Measurements from ENCODE around the gene PLA2G5.
"Not testable (repeated sequence)": the region's sequence is repeated elsewhere in the genome, so short reads cannot be mapped to it uniquely, and the experiment has no call there.

Gene PLA2G5, protein sequence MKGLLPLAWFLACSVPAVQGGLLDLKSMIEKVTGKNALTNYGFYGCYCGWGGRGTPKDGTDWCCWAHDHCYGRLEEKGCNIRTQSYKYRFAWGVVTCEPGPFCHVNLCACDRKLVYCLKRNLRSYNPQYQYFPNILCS

DNA sequence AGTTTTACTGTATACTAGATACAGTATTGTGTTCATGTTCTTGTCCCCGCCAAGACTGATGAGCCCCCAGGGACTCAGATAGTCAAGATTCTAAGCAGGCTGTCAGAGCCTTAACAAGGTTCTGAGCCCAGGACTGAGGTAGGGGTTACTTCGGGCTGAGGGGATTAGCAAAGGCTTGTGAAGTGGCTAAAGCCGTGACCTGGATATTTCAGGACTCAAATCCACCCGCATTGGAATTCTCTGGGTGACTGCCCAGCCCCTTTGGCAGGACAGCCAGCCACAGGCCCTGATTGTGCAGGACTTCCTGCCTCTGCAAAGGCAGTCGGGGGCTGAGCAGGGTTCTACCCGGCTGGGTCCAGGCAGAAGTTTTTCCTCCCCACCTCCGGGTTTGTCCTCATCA lies at the start of gene PLA2G5:
Gene PLA2G5, plus strand, starts transcription at position 321 of the 400 bp plus-strand sequence. CDS start 14,637 bp downstream, outside the sequence.
- no peak for DNase-seq (ENCODE audit: low read depth)

DNA sequence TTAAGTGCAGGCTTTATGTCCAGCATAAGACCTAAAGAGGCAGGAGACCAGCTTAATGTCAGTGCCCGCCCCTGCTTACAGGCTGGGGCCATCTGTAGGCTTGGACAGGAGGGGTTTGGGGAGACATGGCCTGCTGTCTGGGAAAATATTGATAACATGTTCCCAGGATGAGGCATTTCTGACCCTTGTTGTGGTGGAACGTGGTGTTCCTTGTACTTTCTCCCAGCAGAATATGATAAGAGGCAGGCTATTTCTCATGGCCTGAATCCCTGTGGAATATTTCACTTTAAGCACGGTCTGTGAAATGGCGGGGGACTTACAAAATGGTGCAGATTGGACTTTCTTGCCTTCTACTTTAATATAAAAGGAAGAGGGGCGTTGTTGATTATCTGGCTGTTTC lies 41.9 kb upstream of the PLA2G5 start:
- DNase-seq (ENCODE audit: low read depth): no peak

DNA sequence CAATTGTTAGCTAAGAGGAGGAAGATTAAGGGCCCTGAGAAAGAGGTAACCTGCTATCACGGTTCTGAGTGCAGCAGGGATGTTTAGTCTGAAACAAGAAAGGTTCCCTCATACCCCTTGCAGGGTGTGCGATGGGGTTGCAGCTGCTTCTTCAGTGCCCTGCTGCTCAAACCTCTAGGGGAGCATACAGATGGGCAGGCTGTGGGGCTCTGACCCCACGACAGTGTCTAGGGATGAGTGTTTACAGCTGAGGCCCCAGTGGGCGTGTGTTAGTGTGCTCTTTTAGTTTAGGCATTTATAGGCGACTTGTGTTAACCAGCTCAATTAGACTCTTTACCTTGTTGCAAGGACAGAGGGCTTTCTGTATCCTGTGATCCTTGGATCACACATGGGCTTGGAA lies 41.3 kb upstream of the PLA2G5 start:
- DNase-seq (ENCODE audit: low read depth): no peak

DNA sequence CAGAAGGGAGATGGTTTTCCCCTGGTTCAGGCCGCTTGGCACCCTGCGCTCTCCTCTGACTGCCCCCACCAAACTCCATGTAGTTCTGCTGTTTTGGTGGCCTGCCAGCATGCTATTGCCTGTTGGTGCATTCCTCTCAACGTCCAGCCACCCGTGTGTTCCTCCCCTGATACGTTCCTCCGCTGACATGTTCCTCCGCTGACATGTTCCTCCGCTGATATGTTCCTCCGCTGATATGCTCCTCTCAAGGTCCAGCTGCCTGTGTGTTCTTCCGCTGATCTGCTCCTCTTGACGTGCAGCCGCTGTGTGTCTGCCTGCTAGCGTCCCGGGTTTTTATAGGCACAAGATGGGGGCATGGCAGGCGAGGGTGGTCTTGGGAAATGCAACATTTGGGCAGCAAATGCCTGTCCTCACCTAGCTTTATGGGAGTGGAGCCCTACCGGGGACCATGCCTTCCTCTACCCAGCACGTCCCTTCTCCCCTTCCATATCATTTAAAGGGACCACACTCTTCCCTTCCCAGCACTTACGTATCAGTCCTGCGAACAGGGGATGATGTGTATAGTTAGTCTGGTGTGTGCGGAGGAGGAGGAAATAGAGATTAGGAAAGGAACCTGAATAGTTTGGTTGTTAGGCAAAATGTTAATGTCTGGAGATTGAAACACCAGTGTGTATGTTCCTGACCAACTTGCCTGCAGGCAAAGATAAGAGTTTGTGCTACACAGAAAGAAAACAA lies 40.6 kb upstream of the PLA2G5 start:
- DNase-seq (ENCODE audit: low read depth): no peak

DNA sequence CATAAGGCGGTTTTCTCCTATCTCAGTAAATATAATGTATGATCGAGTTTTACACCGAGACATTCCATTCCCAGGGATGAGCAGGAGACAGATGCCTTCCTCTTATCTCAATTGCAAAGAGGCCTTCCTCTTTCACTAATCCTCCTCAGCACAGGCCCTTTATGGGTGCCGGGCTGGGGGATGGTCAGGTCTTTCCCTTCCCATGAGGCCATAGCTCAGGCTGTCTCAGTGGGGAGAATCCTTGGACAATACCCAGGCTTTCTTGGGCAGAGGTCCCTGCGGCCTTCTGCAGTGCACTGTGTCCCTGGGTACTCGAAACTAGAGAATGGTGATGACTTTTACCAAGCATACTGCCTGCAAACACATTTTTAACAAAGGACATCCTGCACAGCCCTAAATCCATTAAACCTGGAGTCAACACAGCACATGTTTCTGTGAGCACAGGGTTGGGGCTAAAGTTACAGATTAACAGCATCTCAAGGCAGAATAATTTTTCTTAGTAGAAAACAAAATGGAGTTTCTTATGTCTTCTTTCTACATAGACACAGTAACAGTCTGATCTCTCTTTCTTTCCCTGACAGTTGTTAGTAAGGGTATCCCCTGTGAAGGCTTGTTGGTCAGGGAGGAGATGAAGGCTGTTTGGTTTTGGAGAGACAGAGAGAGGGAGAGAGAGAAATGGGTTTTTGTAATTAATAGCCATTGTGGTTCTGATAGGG lies 39.4 kb upstream of the PLA2G5 start:
- DNase-seq (ENCODE audit: low read depth): not testable (repeated sequence)

DNA sequence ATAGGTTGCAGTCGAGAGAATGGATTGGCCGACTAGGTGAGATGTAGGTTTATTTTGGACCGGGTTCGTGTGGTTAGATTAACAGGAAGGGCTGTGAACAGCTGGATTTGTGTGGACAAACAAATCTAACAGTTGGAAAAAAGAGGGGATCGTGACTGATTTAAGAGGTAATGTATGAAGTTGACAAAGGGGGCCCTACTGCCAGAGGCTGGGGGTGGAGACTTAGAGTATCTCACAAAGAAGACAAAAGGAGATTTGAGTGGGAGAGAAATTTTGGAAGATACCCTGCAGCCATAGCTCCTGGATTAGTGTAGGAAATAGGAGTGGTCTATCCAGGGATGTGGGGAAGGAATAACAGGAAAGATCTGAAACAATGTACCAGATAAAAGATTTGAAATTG lies 38.8 kb upstream of the PLA2G5 start:
- DNase-seq (ENCODE audit: low read depth): no peak

DNA sequence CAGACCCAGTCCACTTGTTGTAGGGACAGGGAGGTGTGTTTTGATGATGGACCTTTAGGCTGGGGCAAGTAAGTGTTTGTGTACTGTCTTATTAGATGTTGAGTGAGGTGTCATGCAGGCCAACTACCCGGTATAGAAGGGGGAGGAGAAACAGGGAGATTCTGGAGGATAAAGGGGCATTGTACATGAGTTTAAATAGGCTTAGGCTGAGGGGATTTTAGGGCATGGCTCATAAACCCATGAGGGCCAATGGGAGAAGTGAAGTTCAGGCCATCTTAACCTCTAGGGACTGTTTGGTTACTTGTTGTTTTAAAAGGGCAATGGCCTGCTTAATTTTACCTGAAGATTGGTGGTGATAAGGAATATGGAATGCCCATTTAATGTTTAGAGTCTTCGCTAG lies 38.2 kb upstream of the PLA2G5 start:
- no peak for DNase-seq (ENCODE audit: low read depth)

DNA sequence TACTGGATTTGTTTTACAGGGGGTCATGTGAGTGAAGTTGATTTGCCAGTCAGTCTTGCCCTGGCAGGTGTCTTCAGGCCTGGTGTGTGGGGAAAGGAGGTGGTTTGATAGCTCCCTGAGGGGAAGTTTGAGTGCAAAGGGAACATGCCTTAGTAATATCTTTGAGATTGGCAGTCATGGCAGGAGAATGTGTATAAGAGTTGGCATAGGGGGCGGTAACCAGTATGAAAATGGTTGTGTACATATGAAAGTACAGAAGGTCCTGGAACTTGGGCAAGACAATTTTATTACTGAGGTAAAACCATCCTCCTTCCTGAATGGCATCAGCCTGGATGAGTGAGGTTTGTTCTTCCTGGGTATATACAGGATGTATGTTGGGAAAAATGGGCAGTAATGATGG lies 37.6 kb upstream of the PLA2G5 start:
- no peak for DNase-seq (ENCODE audit: low read depth)

DNA sequence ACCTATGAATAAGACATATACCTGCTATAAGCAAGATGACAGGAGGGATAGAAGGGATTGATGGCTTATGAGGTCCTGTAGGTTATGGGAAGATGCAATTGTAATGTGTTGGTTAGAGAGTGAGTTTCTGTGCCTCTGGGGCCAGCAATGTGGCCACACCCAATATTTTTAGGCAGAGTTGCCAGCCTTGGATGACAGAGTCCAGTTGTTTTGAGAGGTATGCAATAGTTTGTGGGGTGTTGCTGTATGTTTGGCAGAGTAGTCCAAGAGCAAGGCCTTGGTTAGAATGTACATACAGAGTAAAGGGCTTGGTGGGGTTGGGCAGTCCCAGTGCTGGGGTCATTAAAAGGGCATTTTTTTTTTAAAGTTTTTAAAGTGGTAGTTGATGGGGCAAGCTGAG lies 36.6 kb upstream of the PLA2G5 start:
- no peak for DNase-seq (ENCODE audit: low read depth)

DNA sequence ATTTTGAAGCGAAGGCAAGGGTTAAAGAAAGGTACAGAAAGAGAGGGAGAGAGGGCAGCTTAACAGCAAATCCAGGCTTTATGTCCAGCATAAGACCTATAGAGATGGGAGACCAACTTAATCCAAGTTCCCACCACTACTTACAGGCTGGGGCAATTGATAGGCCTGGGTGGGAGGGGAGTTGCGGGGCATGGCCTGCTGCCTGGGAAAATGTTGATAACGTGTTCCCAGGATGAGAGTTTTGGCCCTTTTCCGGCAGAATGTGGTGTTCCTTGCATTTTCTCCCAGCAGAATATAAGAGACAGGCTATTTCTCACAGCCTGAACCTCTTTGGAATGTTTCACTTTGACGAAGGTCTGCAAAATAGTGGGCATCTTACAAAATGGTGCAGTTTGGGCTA lies 34.9 kb upstream of the PLA2G5 start:
- no peak for DNase-seq (ENCODE audit: low read depth)

DNA sequence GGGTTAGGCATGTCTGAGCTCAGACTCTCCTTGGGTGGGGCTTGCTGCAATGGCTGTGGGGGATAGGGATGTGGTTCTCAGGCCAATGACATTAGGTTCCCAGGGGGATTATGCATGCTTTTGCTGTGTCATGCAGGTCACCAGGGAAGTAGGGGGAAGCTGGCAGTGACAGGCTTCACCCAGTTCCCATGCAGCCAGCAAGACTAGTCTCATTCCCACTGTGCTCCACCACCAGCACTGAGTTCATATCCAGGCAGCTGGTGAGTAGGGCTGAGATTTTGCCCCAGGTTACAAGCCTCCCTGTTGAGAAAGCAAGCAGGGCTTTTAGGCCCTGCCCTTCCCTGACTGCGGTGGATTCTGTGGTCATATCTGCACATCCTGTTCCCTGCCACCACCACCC lies 32.1 kb upstream of the PLA2G5 start:
- DNase-seq (ENCODE audit: low read depth): no peak

DNA sequence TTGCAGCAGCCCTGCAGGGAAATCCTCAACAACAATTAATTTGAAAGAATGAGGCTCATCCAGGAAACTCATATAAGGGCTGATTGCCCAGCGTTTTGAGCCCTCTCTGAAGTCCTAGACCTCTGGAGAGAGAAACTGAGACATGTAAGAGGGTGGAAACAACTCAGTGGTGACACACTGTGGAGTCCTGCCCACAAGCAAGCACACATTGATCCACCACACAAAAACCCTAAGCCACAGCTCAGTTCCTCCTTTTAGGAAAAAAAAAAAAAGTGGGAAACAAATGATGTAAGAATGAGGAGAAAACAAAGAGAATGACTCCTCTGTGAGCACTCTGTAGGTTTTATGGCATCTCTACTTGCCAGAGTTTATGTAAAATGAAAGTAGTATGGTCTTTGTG lies 22.9 kb upstream of the PLA2G5 start:
- DNase-seq (ENCODE audit: low read depth): no peak

DNA sequence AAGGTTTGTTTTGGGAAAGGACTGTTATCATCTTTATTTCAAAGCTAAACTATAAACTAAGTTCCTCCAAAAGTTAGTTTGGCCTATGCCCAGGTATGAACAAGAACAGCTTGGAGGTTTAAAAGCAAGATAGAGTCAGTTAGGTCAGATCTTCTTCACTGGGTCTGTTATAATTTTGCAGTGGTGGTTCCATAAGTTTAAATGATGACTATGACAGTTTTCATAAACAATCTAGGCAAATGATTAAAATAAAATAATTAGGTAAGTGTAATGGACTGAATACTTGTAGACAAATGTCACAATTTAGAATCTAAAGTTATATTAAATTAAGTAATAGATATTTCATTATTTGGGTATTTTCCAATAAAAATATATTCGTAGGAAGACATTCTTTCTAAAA lies 21.4 kb upstream of the PLA2G5 start:
- DNase-seq (ENCODE audit: low read depth): no peak

DNA sequence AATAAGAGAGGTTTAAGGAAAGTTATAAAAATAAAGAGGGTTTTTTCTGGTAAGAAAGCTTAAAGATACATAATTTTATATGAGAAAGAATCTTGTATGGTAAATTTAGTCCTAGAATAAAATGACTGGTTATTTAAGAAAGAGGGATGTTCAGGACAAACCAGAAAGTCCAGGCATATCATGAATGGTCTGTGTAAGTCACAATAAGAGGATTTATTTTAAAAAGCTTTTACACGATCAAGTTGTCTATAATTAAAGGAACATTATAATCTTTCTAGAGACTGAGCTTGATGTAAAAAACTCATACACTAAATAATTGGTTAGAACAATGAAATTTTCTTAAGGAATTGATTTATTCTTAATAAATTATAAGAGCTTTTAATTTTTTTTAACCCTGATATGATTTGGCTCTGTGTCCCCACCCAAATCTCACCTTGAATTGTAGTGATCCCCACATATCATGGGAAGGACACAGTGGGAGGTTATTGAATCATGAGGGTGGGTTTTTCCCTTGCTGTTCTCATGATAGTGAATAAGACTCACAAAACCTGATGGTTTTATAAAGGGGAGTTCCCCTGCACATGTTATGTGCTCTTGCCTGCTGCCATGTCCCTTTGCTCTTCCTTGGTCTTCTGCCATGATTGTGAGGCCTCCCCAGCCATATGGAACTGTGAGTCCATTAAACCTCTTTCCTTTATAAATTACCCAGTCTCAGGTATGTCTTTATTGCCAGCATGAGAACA lies 20.8 kb upstream of the PLA2G5 start:
- DNase-seq (ENCODE audit: low read depth): not testable (repeated sequence)

DNA sequence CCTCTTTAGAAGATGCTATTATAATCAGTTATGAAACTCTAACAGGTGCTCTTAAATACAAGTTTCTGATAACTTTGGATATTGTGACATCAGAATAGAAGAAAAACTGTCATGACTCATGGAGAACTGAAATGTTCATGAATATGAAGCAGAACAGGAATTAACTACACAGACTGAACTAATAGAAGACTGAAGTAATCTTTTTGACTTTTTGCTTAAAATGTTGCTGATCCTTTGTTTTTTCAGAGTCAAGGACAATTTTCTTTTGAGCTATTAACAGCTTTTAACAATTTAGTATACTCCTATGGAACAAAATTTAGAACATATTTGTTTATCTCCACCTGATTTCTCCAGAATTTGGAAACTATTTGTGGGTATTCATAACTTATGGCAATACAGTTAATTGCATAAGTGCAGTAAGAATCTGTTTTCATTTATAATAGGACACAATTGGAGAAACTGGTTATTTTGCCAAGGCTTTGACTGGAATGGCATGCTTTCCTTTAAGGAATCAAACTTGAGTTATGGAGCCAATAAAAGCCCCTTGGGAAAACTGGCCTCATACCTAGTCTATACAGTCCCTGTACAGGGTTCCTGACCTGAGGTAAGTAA lies 18.7 kb upstream of the PLA2G5 start:
- no peak for DNase-seq (ENCODE audit: low read depth)

DNA sequence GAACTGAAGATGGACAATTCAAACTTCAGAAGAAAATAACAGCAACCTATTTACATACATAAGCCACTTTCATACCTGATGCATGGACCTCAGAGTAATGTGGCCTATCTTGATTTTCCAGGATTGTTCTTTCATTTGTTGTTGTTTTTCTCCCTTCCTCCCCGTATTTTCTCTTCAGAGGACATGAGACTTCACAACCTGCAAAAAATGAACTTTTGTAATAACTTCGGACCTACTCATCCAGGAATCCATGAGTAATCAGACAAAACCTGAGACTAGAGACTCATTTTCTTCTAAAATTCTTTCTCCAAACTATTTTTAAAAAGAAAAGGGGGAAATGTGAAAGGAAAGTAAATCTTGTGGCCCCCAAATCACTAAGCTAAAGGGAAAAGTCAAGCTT lies 17.6 kb upstream of the PLA2G5 start:
- no peak for DNase-seq (ENCODE audit: low read depth)

DNA sequence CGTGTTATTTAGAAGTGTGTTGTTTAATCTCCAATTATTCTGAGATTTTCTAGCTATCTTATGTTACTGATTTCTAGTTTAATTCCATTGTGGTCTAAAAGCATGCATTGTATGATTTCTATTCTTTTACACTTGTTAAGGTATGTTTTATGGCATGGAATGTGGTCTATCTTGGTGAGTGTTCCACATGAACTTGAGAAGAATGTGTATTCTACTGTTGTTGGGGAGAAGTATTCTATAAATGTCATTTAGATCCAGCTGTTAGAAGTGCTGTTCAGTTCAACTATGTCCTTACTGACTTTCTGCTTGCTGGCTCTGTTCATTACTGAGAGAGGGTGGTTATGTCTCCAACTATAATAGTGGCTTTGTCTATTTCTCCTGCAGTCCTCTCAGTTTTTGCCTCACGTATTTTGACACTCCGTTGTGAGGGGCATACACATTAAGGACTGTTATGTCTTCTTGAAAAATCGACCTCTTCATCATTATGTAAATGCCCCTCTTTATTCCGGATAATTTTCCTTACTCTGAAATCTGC lies 12.0 kb upstream of the PLA2G5 start:
- DNase-seq (ENCODE audit: low read depth): no peak

DNA sequence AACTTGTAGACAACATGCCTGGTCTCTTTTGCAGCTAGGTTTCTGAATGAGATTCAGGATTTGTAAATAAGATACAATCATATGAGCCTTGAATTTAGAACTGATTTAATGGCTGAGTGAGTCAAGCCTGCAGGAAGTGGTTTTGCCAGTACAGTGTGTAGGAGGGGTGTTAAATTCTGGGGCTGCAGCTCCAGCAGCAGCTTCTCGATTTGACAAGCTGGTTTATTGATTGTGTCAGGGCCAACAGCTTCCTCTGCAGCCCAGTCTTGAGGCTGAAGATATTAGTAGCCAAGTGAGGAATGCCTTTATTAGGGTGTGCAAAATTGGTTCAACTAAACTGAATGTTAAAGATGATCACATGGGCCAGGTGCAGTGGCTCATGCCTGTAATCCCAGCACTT lies 11.5 kb upstream of the PLA2G5 start:
- no peak for DNase-seq (ENCODE audit: low read depth)

DNA sequence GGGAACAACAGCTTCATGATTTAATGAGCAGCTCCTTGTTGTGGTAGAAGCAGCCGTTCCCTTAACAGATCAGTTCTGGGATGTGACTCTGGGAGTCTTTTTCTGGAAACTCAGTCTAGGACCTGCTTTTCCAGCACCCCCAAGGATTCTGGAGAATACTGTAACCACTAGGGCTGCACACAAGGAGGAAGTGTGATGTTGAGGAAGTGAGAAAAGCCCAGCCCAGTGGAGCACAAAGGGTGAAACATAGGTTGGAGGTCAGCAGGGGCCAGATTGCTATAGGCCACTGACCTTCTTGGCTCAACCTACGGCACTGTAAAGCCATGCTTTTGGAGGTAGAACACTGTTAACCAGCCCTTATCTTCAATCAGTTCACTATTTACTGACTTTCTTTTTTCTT lies 10.1 kb upstream of the PLA2G5 start:
- no peak for DNase-seq (ENCODE audit: low read depth)

DNA sequence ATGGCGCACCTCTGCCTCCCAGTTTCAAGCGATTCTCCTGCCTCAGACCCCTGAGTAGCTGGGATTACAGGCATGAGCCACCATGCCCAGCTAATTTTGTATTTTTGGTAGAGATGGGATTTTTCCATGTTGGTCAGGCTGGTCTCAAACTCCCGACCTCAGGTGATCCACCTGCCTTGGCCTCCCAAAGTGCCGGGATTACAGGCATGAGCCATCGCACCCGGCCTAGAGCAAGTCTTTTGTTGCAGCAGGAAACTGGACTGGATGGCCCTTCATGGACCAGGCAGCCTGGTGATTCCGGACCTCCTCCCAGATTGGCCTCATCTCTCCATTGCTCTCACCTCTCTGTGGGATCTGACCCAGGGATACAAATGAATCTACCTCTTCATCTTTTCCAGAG lies 9.2 kb upstream of the PLA2G5 start:
- not testable (repeated sequence) for DNase-seq (ENCODE audit: low read depth)

DNA sequence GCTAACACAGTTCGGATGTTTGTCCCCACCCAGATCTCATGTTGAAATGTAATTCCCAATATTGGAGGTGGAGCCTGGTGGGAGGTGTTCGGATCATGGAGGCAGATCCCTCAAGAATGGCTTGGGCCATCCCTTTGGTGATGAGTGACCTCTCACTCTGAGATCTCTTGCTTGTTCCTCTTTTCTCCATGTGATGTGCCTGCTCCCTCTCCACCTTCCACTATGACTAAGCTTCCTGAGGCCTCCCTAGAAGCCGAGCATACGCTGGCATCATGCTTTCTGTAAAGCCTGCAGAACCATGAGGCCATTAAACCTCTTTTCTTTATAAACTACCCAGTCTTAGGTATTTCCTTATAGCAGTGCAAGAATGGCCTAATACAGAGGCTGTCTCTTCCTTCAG lies 8.1 kb upstream of the PLA2G5 start:
- no peak for DNase-seq (ENCODE audit: low read depth)

DNA sequence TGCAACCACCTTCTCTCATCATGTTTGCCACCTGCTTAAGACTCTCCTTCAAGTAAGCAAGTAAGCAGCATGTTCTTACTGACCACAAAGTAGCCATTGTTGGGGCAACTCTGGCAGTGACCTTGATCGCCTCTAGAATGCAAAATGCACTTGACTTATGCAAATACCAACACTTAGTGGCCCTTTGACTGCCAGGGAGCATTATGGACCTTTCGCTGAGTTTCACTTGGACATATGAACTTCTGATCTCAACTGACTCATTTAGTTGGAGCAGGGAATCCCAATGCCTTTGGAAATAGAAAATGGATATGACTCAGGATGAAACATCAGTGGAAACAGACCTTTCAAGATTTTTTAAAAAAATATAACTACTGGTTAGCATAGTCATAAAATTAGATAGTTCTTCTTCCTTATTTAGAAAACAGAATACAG lies 6.1 kb upstream of the PLA2G5 start:
- no peak for DNase-seq (ENCODE audit: low read depth)
